NCI-H2107 treated with DMSO at 0.1 percent for 48 hours (cell line): ENCODE data around the gene ITGB7.

Experiments used
- DNase-seq: peaks from one replicate; lab custom pipeline; 2025; ENCODE audit not compliant: unreplicated experiment; lab: John Stamatoyannopoulos, UW

ITGB7 gene, protein sequence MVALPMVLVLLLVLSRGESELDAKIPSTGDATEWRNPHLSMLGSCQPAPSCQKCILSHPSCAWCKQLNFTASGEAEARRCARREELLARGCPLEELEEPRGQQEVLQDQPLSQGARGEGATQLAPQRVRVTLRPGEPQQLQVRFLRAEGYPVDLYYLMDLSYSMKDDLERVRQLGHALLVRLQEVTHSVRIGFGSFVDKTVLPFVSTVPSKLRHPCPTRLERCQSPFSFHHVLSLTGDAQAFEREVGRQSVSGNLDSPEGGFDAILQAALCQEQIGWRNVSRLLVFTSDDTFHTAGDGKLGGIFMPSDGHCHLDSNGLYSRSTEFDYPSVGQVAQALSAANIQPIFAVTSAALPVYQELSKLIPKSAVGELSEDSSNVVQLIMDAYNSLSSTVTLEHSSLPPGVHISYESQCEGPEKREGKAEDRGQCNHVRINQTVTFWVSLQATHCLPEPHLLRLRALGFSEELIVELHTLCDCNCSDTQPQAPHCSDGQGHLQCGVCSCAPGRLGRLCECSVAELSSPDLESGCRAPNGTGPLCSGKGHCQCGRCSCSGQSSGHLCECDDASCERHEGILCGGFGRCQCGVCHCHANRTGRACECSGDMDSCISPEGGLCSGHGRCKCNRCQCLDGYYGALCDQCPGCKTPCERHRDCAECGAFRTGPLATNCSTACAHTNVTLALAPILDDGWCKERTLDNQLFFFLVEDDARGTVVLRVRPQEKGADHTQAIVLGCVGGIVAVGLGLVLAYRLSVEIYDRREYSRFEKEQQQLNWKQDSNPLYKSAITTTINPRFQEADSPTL

DNA sequence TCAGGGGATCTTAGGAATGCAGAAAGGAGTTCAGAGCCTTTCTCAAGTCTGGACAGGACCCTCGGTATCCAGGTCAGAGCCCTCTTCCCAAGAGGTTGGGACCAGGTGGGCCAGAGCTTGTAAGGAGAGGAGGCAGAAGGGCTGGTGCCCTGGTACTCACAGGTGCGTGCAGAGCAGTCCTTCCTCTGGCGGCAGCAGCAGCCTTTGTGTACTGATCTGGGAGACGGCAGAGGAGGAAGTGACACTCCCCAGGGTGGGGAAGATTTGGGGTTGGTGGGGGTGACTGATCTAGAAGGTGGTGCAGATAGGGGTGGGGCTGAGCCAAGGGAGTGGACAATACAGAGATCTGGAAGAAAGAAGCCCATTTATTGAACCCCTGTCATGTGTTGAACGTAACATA, at the start of gene ITGB7:
ITGB7 (minus strand) TSS at position 210 of the 400 bp plus-strand sequence. CDS start 6,808 bp downstream, outside the sequence.
- no peak for DNase-seq

DNA sequence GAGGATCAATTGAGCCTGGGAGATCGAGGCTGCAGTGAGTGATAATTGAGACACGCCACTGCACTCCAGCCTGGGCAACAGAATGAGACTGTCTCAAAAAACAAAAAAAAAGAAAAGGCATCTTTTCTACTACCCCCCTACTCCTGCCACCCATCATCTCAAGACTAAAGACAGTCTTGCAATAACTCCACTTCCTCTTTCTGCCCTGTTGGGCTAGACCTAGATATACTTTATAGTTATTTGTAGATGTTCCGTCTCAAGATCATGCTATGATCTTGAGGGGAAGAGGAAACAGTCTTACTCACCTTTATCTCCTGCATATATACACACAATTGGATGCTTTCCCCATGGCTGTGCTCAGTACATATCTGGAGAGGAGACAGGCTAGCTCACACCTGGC, 48.9 kb upstream of the ITGB7 start:
- no peak for DNase-seq

DNA sequence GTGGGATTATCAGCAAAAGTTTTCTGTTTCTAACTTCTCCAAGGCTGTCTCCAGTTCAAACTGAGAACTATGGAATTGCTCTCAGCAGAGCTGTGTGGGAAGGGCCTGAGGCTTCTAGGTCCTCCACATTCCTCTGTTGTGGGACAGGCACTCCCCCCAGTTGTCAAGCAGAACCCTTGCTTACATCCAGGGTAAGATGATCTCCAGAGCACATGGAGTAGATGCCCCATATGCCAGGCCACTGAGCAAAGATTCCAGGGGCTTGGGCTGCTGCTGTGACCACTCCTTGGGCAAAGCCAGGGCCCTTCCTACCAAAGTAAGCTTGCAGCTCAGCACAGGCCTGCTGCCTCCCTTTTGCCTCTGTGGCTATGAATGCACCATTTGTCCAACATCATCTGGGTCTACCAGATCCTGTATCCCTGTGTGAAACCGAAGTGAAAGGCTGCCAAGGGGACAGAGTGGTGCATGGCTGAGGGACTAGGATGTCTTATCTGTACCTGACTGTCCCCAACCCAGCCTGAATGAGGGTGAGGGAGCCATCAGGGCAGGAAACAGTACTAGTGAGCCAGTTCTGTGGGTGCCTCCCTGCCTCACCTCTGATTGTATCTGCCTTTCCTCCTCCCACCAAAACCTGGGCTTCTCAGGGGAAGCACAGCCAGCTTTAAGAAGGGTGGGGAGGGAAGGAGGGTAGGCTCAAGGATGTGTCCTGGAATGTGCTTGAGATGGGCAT, 47.9 kb upstream of the ITGB7 start:
- DNase-seq: no peak

DNA sequence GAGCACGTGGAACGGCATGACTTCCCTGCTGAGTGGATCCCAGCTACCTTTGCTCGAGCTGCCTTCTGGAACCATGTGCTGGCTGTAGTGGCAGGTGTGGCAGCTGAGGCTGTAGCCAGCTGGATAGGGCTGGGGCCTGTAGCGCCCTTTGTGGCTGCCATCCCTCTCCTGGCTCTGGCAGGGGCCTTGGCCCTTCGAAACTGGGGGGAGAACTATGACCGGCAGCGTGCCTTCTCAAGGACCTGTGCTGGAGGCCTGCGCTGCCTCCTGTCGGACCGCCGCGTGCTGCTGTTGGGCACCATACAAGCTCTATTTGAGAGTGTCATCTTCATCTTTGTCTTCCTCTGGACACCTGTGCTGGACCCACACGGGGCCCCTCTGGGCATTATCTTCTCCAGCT, 46.2 kb upstream of the ITGB7 start:
- no peak for DNase-seq

DNA sequence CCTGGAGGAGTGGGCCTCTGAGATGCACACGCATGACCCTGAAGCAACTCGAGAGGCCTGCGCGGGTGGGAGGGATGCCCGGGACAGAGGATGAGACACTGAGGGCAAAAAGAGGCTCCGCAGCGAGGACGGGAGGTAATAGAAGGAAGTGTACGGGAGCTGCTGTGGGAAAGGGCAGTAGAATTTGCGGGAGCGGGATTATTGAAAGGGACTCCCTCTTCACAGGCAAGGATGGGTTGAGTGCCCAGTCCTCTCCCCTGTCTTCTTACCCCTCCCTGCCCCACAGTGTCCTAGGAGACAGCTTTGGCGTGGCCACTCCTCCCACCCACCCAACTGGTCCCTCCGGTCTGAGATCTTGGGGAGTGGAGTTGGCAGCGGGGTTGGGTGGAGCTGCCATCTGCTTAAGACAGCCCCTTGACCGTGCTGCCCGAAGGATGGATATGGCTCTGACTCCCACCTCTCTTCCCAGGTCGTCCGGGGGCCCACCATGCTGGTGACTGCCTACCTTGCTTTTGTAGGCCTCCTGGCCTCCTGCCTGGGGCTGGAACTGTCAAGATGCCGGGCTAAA, 45.4 kb upstream of the ITGB7 start:
- DNase-seq: no peak

DNA sequence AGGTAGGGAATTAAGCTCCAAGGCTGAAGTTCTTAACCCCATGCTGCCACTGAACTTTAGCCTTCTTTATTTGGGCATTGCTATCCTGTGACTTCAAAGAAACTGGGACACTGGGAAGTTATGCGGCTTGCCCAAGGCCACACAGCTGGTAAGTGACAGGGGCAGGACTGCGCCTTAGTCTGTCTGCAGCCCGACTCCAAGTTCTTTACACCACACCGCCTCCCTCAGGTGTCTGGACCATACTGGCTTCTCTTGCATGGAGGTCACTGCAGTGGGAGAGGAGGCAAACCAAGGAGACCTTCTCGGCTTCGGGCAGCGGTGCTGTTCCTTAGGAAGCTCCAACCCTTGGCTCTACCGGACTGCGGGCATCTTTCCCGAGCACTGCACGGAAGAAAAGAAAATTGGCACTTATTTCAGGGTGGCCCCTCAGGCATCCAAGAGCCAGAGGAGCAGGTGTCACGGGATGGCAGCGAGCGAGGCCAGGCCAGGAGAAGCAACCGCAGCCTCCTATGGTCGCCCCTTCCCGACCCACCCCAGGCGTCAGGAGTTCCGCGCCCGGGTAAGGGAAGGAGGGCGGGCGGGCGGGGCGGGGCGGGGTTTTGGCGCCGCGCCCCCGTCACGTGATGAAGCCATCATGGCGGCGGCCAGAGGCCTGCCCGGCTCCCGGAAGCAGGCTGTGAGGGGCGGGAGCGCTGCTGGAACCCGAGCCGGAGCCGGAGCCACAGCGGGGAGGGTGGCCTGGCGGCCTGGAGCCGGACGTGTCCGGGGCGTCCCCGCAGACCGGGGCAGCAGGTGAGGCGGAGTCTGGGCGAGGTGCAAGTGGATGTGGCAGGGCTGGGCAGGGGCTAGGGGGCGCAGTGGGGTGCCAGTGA, 44.7 kb upstream of the ITGB7 start:
- DNase-seq: peak; percentile 55

DNA sequence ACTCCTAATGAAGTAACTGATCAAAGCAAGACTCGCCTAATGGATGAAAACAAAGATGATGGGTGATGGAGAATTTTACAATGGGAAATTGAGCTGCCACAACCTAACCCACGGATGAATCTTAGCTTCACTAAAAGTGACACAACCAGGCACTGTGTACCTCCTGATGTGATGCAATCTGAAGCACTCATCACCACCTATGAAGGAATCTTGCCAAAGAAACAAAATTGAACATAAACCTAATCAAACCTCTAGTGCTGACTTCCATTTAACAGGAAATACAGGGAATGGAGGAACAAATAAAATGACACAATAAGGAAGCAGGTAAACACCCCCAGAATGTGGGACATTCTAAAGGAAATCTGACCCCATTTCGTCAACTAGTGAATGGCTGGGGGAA, 38.2 kb upstream of the ITGB7 start:
- no peak for DNase-seq

DNA sequence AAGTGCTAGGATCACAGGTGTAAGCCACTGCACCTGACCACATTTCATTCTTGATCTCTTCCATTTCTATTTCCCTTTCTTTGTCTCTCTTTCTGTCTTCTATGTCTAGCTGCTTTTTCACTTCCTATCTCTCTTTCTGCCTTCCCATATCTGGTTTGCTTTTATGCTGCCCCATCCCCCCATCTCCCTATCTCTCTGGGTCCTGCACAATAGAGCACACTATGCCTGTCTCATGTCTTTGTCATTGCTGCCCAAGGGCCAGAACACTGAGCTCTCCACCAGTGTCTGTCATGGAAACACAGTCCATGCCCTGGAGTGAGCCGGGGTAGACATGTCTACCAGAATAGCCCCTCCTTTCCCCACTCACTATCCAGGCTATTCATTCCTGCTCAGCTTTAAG, 37.3 kb upstream of the ITGB7 start:
- DNase-seq: no peak

DNA sequence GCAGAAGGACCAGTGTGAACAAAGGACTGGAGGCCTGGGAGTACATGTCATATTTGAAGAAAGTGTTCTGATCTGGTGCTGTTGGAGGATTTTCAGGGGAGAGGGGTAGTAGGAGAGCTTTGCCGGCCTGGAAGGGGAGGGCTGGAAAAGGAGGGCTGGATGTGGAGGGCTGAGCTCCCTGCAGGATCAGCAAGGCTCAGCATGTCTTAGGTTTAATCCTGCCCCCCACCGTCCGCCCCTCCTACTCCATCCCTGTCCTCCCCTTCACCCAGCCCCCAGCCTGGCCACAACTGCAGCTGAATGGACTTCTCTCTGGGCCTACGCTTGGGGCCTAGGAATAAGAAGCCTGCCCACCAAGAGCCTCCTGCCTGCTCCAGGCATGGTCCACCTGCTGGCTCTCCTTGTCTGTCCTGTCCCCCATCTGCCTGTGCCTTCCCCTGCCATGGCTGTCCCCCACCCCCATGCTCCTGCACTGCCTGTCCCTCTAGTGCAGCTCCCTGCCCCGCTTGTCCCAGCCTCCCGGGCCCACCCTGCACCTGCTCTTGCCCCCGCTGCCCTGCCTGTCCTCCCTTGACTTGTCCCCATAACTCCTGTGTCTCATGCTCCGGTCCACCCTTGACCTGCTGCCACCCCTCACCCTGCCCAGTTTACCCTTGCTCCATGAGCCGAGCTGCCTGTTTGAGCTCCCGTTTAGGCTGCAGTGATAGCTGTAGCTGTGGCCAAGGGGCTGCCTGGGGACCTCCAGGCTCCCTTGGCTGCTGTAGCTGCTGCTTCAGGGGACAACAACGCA, 34.8 kb upstream of the ITGB7 start:
- no peak for DNase-seq

DNA sequence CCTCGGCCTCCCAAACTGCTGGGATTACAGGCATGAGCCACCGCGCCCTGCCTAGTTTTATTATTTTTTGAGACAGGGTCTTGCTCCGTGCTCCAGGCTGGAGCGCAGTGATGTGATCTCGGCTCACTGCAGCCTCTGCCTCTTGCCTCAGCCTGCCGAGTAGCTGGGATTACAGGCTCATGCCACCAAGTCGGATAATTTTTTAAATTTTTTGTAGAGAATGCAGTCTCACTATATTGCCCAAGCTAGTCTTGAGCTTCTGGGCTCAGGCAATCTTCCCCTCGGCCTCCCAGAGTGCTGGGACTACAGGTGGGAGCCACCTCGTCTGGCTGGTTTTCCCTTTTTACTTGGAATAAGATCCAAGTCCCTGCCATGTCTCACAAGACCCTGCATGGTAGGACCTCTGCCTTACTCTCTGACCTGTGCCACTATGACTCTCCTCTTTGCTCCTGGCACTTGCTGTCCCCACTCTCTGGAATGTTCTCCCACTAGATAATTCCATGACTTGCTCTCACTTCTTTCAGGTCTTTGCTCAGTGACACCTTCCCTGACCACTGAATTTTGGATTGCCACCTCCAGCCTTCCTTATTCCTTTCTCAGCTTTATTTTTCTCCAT, 32.7 kb upstream of the ITGB7 start:
- no peak for DNase-seq

DNA sequence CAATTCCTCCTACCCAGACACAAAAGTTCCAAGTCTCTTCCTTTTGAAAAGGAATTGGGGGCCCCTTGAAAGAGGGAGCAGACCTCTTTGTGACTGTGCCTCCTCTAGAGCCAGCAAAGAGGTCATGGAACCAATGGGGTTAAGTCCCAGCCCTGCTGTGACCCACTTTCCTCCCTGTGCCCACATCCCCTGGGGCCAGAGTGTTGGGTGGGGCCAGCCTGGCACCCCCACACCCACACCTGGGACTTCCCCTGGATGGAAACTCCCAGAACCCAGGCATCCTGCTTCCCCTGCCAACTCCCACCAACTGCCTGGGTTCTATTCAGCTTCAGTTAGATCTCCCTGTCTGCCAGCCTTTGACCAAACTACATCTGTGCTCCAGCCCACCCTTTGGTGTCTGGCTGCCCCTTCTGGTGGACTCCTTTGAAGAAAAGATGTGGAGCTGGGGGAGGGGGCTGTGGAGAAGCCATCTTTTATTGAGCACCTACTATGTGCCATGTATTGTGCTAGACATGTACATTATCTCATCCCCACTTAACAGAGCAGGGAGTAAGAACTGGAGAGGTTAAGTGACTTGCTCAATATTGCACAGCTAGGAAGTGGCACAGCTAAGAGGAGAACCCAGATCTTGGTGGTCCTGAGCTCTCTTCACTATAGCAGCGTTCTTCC, 29.5 kb upstream of the ITGB7 start:
- no peak for DNase-seq

DNA sequence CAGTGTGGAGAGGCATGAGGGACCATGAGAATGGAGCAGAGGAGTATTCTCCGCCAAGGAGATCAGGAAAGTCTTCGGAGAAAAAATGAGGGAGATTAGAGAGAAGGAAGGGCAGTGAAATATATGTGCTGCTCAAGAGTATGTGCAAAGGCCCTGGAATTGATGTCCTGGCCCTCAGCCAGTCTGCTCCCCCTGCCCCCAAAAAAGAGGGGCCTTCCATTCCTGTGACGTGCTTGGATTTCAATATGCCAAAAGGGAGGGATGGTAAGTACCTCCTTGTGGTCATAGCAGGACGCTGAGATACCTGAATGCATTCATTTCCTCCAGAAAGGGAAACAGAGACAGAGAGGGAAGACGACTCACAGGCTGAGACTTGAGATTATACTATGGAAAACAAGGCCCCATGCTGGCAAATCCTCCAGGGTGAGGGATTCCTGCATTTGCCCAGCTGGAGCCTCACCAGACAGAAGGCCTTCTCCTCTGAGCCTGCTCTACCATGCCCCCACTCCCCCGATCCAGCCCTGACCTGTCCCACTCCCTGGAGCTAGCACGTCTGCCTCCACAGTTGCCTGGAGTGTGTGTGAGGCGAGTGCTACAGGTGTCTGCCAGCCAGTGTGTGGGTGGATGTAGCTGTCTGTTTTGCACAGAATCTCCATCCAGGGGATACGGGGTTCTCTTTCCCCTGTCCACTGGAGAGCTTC, 28.8 kb upstream of the ITGB7 start:
- DNase-seq: no peak

DNA sequence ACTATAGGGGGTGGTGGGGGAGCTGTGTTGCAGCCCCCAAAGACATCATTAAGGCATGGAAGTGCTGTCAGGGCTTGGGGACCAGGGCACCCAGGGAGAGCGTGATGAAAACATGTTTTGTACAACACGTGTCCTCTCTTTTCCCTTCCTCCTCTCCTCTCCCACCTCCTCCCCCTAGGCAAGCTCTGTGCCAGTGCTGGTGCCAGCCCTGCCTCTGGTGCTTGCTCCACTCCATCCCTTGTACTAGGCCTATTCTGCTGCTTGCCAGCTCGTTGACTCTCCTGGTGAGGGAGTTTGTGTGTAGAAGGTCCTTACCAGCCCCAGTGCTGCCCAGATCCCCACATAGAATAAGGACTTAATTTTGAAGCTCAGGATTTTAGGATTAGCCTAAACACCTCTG, 28.1 kb upstream of the ITGB7 start:
- DNase-seq: no peak

DNA sequence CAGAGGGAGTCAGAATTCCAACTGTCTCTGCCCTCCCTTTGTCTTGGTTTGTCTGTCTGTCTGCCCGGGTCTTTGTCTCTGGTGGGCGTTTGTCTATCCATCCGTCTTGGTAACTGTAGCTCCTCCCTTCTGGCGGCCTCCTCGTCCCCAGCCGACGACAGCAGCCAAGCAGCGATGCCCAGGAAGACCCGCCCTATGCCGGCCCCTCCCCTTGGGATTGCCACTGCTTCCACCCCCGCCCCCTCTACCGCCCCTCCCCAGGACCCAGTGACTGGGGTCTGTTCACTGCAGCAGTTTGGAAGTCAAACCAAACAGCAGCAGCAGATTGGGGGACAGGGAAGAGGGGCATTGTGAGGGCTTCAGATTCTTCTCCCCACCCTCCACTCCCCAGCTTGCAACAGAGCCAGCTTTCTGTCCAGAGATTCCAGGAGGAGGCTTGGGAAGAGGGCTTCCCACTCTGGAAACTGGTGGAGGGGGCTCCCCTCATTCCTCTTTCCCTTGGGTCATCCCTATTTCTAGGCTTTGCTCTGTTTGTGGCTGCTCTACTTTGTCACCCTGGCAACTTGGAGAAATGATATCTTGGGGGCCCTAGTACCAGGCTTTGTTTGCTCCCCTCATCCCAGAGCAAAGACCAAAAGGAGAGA, 27.3 kb upstream of the ITGB7 start:
- DNase-seq: no peak

DNA sequence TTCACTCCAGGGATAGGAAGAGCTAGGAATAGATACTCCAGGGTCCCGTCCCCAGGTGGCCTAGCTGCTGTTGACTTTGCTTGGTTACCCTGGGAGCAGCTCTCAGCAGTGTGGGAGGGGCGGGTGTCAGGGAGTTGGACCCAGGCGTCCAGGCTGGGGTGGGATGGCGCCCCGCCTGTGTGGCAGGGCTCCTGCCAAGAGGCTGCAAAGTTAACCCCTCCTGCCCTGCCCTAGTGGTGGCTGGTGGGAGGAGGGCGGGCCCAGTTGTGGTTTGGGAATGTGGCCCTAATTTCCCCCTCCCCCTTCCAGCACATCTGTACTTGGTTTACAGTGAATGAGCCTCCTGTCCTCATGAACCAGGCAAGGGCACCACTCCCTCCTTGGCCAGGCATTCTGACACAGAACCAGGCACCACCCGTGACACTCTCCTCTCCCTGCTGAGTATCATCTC, 26.6 kb upstream of the ITGB7 start:
- no peak for DNase-seq

DNA sequence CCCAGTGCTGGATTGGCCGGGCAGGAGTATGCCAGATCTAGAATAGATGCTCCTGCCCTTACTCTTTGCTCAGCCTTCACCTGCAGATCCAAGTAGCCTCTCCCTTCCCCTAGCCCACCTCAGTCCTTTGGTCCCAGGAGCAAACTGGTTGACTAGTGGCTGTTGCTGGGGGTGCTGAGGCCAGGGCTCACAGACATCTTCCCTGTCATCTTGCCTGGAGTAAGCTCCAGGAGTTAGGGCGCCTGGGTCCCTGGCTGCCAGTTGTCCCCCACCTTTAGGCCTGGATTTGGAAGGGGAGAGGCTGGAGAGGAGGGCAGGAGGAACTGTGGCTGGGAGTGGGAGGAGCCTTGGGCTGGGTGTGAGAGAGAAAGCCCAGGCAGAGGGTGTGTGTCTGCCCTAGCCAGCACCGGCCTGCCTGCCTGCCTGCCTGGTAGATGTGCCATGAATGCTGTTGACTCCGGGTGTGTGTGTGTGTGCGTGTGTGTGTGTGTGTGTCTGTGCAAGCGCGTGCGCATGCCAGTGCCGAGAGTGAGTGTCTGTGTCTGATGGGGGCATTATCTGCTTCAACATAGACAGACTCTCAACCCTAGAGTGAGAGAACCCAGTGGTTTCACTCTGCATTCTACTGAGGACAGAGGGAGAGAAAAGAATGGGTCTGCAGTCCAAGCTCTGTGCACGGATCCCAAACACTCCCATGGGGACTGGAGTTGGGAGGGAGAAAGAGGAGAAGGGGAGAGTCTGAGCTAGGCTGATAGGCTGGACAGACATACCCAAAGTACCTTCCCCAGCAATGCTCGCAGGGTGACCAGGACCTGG, 25.8 kb upstream of the ITGB7 start:
- peak; percentile 15 for DNase-seq
